ENCODE results near the gene SPTBN1.

Gene SPTBN1

GRCh38 chr2:54615832-54616534, 159.9 kb downstream of the SPTBN1 start:
- no peak for DNase-seq

GRCh38 chr2:54617409-54617808, 161.3 kb downstream of the SPTBN1 start:
- DNase-seq: no peak

- DNase-seq: no peak
Measured at GRCh38 chr2:54618646-54619565, 162.8 kb downstream of the SPTBN1 start.

- no peak for DNase-seq
Measured at GRCh38 chr2:54619660-54620231, 163.6 kb downstream of the SPTBN1 start.

GRCh38 chr2:54620948-54621347, 164.8 kb downstream of the SPTBN1 start:
- no peak for DNase-seq

GRCh38 chr2:54624591-54625071, 168.5 kb downstream of the SPTBN1 start:
- DNase-seq: no peak

GRCh38 chr2:54626131-54626530, 170.0 kb downstream of the SPTBN1 start:
- DNase-seq: no peak

- DNase-seq: no peak
Measured at GRCh38 chr2:54626884-54627283, 170.8 kb downstream of the SPTBN1 start.

- no peak for DNase-seq
Measured at GRCh38 chr2:54627973-54628372, 171.8 kb downstream of the SPTBN1 start.

GRCh38 chr2:54628418-54628817, 172.3 kb downstream of the SPTBN1 start:
- DNase-seq: no peak

GRCh38 chr2:54628957-54629356, 172.8 kb downstream of the SPTBN1 start:
- no peak for DNase-seq

- DNase-seq: no peak
Measured at GRCh38 chr2:54629390-54629789, 173.3 kb downstream of the SPTBN1 start.

- no peak for DNase-seq
Measured at GRCh38 chr2:54629914-54630857, 174.1 kb downstream of the SPTBN1 start.

- no peak for DNase-seq
Measured at GRCh38 chr2:54630858-54631497, 174.9 kb downstream of the SPTBN1 start.

GRCh38 chr2:54631755-54632154, 175.6 kb downstream of the SPTBN1 start:
- DNase-seq: no peak

GRCh38 chr2:54632733-54633692, 176.9 kb downstream of the SPTBN1 start:
- DNase-seq: no peak

GRCh38 chr2:54634021-54634420, 177.9 kb downstream of the SPTBN1 start:
- DNase-seq: no peak

GRCh38 chr2:54634564-54635511, 178.7 kb downstream of the SPTBN1 start:
- DNase-seq: peak; percentile 28

GRCh38 chr2:54635554-54636152, 179.5 kb downstream of the SPTBN1 start:
- no peak for DNase-seq

Data from central memory CD4-positive, alpha-beta T cell (primary cell).